ENCODE results near the gene MYRIP.

GRCh38 chr3:40169983-40170382 is 360.6 kb downstream of the MYRIP start:
- no peak for TF ChIP-seq CTCF (IDR thresholded peaks at IDR 0.05; ENCODE audit: low read depth, low read length)
- no peak for TF ChIP-seq MAX (IDR thresholded peaks at IDR 0.05; ENCODE audit: low read depth, low read length)
